ENCODE results near the gene NASP. TPM values are rescaled to one million over a fixed set of nuclear protein-coding genes. Genes with fewer than 3 reads are reported as not detected.
"Not testable (repeated sequence)": the region's sequence is repeated elsewhere in the genome, so short reads cannot be mapped to it uniquely, and the experiment has no call there.

The NASP gene
- total RNA-seq, 2 experiments from 2014 or later, result 210 to 373 TPM

DNA sequence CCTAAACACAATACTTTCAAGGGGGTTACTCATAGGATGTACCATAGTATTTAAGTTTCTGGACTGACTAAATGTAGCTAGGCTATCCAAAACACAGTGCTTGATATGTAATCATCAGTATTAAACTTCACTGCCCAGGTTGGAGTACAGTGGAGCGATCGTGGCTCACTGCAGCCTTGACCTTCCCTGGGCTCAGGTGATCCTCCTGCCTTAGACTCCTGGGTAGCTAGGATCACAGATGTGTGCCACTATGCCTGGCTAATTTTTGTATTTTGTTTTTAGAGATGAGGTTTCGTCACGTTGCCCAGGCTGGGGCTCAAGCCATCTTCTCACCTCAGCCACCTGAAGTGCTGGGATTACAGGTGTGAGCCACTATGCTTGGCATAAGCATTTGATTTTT lies 10.6 kb downstream of the NASP start:
- ChIA-PET POLR2A (interaction anchor here (1.1 kb wide), 1 partner anchor 76 kb away, joined by 3 read pairs; no protein-coding TSS in a partner anchor), CTCF (ENCODE audit: unreplicated experiment) (no interaction called here)
- no peak for DNase-seq (ENCODE audit: low spot score)
- Histone ChIP-seq H4K20me1 (ENCODE audit: insufficient read depth, low read length) (peaks cover 22% of the 10 kb centered on the region), H3K4me2 (ENCODE audit: low read length) (no peak overlapping the region), H2AFZ (ENCODE audit: low read length) (no peak overlapping the region), H3K4me3 (ENCODE audit: low read depth, low read length, poor library complexity, severe bottlenecking) (no peak overlapping the region), H3K27ac (ENCODE audit: low read depth, low read length, poor library complexity, severe bottlenecking) (no peak overlapping the region), H3K9me2 (ENCODE audit: insufficient read depth, low read length) (no peaks in the 10 kb centered on the region), H3K36me3 (ENCODE audit: insufficient read depth, low read length) (peaks cover 98% of the 10 kb centered on the region), H3K9me3 (ENCODE audit: low read length) (no peaks in the 10 kb centered on the region), H3K4me1 (ENCODE audit: insufficient read depth, low read length, poor library complexity, severe bottlenecking) (no peaks in the 10 kb centered on the region), H3K79me2 (ENCODE audit: insufficient read depth, low read depth, low read length) (peaks cover 100% of the 10 kb centered on the region)
- intact Hi-C loops (cut with micrococcal nuclease; ENCODE audit: unreplicated experiment), result no loop called here
- TF ChIP-seq EZH2phosphoT487 (IDR thresholded peaks at IDR 0.05; ENCODE audit: borderline replicate concordance, low read depth, low read length), result no peak
- no peak for TF ChIP-seq CTCF (conservative IDR thresholded peaks at IDR 0.05; ENCODE audit: low read length)
- BruUV-seq (replicated peaks), result no TSS peak

GRCh38 chr1:45596765-45597164 lies 12.9 kb downstream of the NASP start:
- H3K9me3 ChIP-seq (ENCODE audit: low read length); H3K27ac ChIP-seq (ENCODE audit: low read depth, low read length, poor library complexity, severe bottlenecking); H2AFZ ChIP-seq (ENCODE audit: low read length); H3K4me2 ChIP-seq (ENCODE audit: low read length); BruUV-seq (replicated peaks); H3K4me1 ChIP-seq (ENCODE audit: insufficient read depth, low read length, poor library complexity, severe bottlenecking); CTCF ChIA-PET (ENCODE audit: unreplicated experiment); DNase-seq (ENCODE audit: low spot score); H3K9me2 ChIP-seq (ENCODE audit: insufficient read depth, low read length); H3K4me3 ChIP-seq (ENCODE audit: low read depth, low read length, poor library complexity, severe bottlenecking); intact Hi-C loops (cut with micrococcal nuclease; ENCODE audit: unreplicated experiment): not testable (repeated sequence)
- Histone ChIP-seq H4K20me1 (ENCODE audit: insufficient read depth, low read length) (peaks cover 31% of the 10 kb centered on the region), H3K79me2 (ENCODE audit: insufficient read depth, low read depth, low read length) (peaks cover 100% of the 10 kb centered on the region), H3K36me3 (ENCODE audit: insufficient read depth, low read length) (peaks cover 98% of the 10 kb centered on the region)
- POLR2A ChIA-PET, result interaction anchor here (0.7 kb wide), 1 partner anchor 11 kb away, joined by 3 read pairs; no protein-coding TSS in a partner anchor

DNA sequence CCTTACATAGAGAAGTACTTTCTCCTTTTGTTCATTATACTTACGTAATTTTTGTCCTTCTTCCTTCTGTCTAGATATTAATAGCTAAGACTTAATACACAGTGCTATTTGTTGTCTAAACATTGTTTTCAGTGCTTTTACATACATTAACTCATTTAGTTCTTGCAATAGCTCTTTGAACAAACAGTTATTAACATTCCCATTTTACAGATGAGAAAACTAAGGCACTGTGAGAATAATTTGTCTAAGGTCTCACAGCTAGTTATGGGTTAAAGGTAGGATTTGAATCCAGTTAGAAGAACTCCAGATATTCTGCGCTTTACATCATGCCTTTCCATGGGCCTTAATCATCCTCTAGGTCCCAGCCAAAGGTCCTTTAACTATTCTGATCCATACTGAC lies 20.4 kb downstream of the NASP start:
- Histone ChIP-seq H2AFZ (ENCODE audit: low read length) (no peak overlapping the region), H3K4me1 (ENCODE audit: insufficient read depth, low read length, poor library complexity, severe bottlenecking) (peaks cover 24% of the 10 kb centered on the region), H3K79me2 (ENCODE audit: insufficient read depth, low read depth, low read length) (peaks cover 76% of the 10 kb centered on the region), H3K27ac (ENCODE audit: low read depth, low read length, poor library complexity, severe bottlenecking) (no peak overlapping the region), H3K9me3 (ENCODE audit: low read length) (no peaks in the 10 kb centered on the region), H3K9me2 (ENCODE audit: insufficient read depth, low read length) (no peaks in the 10 kb centered on the region), H3K36me3 (ENCODE audit: insufficient read depth, low read length) (peaks cover 99% of the 10 kb centered on the region), H4K20me1 (ENCODE audit: insufficient read depth, low read length) (peaks cover 26% of the 10 kb centered on the region; the same call in 1 of the 2 replicates), H3K4me3 (ENCODE audit: low read depth, low read length, poor library complexity, severe bottlenecking) (no peak overlapping the region), H3K4me2 (ENCODE audit: low read length) (no peak overlapping the region)
- intact Hi-C loops (cut with micrococcal nuclease; ENCODE audit: unreplicated experiment), result no loop called here
- CTCF ChIA-PET (ENCODE audit: unreplicated experiment), result no interaction called here
- TF ChIP-seq CTCF (conservative IDR thresholded peaks at IDR 0.05; ENCODE audit: low read length), result no peak
- no peak for TF ChIP-seq EZH2phosphoT487 (IDR thresholded peaks at IDR 0.05; ENCODE audit: borderline replicate concordance, low read depth, low read length)
- BruUV-seq (replicated peaks), result no TSS peak
- DNase-seq (ENCODE audit: low spot score), result no peak
- POLR2A ChIA-PET, result interaction anchor here (0.6 kb wide), 2 partner anchors 23 to 428 kb away, joined by 3 read pairs; no protein-coding TSS in a partner anchor

Measured in OCI-LY7 (cell line).